Measurements from ENCODE around the gene OSBPL10.
"Not testable (repeated sequence)": the region's sequence is repeated elsewhere in the genome, so short reads cannot be mapped to it uniquely, and the experiment has no call there.

OSBPL10 gene

DNA sequence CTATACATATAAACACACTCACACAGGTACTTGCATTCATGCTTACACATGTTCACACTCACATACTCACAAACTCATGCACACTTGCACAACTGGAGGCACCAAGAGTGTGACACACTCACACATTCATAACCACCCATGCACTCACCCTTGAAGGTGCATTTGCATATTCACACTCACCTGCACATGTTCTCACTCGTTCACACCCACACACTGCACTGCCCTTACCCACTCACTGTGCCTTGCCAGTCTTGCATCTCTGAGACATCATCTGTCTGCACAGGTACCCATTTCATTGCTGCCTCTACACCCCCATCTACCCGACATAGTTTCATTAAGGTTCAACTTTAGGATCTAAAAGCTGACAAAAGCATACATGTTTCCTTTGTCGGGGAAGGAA, 95.8 kb downstream of the OSBPL10 start:
- DNase-seq: no peak

DNA sequence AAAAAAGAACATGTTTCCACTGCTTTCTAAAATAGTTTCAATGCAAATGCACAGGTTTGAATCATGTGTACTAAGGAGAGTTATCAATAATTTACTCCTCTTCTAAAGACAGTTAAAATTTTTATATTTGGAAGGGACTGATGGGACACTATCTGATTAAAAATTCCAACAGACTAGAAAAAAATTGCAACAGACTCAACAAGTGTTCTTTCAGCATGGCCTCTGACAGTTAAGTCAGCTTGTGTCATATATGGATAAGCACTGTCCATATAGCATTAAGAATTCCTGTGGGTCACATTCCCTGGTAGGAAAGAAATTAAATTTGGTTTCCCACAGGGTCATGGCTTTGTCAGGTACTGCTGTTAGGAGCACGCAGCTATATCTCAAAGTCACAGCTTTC, 96.8 kb downstream of the OSBPL10 start:
- no peak for DNase-seq

DNA sequence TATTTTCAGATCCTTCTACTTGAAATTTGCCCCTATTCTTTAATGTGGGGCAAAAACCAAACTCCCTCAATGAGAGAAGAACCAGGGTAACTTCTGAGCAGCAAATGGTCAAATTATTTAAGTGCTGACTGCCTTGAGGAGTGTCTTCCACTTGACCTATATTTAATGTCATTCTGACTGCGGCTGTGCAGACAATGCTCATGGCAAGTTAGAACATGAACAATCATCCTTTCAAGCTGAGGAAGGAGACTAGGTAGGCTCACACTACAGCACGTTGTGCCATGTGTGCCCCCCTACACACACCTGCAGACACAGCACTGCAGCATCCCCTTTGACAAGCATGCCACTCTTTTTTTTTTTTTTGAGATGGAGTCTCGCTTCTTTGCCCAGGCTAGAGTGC, 98.2 kb downstream of the OSBPL10 start:
- no peak for DNase-seq

DNA sequence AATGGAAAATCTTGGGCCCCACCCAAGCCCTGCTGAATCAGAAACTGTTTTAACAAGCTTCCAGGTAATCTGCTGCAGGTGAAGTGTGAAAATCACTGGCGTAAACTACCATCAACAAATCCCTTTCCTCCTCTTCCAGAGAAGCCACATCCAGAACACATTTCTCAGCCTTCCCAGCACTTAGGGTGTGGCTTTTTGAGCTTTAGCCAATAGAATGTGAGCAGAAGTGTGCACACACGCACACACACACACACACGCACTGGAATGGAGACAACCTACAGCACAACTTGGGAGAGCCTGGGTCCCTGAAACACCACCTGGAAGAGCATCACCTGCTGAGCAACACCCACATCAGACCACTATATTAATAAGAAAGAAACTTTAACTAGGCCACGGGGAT, 98.6 kb downstream of the OSBPL10 start:
- DNase-seq: no peak

DNA sequence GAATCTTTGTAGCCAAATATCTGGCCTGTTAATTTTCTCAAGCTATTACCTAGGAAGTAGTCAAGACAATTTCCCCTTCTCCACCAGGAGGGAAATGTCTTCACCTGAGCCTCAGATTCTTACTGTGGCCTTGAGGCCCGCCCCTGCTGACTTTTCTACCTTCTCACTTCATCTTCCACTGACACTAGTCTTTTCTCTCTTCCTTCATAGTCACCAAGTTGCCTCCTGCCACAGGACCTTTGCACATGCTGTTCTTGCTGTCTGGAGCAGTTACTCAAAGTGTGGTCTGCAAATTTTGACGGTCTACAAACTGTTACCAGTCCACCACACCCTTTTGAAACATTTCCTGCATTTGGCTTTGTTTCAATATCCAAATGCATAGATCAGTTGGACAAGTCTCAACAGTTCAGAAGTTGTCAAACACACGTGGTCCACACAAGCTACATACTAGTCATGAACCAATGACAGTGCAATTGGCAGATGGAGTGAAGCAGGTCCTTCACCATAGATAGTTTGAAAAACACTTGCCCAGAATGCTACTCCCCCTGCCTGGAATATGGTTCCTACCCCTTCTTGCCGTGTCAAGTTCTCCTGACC, 100.5 kb downstream of the OSBPL10 start:
- DNase-seq: no peak

DNA sequence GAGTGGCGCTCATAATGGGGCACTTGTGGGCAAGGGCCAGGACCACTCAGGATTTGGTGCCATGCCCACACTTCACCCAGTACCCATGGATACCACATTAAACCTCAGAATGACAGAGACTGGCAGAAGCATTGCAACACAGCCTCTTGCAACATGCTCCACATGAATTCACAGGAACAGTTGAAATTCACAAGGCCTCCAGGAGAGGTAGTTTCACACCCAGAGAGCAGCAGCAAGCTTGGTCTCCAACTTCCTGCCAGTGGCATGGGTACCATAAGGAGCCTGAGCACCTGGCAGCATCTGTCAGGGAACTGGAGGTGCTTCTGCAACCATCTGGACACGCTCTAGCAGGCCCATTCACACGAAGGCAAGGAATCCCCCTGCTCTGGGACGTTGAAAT, 101.0 kb downstream of the OSBPL10 start:
- peak; percentile 32 to 49 for DNase-seq

DNA sequence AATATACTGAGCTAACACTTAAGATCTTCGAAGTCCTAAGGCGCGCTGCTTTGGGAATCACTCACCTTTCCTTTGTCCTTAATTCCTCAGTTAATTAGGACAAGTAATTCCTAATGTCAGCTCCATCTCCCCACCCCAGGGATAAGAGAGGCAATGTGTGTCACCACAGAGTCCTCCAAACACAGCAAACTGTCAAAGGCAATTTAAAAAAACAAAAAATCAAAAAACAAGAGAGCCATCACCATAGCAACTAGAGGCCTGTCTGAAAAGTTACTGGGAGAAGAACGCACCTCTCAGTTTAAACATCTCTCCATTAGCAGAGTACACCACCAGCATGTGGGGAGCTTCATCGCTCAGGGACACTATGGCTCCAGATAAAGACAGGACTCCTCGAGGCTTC, 101.7 kb downstream of the OSBPL10 start:
- DNase-seq: no peak

DNA sequence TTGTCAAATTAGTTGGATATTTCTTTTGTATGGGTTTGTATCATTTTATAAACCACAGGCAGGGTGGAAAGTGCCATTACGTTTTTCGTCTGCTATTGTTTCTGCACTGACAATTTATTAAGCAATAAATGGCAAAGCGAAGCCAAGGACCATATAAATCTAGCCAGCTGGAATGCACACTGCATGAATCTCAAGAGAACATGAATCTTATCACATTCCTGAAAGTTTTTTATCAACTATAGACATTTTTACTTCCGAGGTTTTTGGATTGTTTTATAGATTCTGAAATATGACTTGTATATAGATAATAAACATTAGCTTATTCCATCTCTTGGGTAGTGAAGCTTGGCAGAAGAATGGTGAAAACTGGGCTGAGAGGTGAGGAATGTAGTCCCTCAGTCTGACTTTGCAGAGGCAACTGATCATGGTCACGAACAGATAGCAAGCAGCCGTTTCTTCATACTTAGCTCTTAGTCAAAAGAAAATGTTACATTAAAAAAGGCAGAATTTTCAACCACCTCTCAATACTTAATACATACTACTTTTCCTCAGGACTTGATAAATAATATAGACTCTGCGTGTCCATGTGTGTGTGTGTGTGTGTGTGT, 102.7 kb downstream of the OSBPL10 start:
- DNase-seq: no peak

DNA sequence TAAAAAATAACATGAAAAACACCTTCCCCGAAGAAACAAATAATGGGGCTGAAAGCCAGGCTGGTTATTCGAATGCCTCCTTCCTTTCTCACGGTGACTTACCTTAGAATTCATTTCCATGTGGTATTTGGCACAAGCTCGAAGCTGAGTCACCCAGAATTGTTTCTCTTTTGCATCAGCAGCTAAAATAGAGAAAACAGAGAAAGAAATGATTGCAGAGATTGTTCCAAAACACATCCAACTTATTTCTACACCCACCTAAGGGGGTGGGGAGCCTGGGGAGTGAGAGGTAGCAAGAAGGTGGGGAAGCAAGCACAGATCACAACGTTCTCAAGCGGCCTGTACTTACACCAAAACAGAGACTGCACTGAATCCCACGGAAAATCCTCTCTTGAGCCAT, 104.7 kb downstream of the OSBPL10 start:
- DNase-seq: no peak

DNA sequence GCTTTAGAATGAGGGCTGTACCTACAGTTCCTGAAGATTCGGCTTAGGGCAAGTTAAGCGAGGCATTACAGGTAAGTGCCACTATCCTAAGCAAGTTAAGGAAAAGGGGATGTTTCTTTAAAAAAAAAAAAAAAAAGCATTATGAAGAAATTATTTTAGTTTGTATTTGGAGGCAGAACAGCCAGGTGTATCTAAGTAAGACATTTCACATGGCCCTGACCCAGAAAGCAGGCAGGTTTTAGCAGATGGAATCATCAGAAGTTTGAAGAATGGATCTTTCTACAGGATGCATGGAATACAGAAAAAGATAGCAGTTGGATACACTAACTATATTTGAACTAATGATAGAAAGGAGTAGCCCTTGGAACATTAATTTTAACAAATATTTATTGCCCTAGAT, 105.6 kb downstream of the OSBPL10 start:
- no peak for DNase-seq

DNA sequence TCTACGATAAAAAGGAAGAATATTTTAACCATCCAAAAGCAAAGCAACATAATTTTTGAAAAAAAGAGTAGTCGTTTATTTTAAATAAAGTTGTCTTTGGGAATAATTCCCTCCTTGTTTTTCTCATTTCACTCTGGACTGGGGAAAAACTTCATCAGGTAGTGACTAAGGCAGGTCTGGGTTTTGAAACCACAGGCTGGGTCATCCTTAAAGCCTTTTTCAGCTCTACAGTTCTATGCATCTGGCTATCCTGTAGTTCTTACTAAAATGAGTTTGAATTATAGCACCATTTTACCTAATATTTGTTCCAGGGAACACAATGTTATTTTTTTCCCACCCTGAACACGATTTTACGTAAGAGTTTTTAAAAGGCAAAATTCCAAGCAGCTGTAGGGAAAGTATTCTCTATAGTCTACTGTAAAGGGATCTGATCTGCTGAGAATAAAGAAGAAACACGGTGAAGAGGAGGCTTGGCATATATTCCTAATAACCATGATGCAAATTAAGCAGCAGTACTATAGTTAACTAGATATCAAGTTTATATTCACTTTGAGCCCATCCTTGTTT, 107.7 kb downstream of the OSBPL10 start:
- no peak for DNase-seq

DNA sequence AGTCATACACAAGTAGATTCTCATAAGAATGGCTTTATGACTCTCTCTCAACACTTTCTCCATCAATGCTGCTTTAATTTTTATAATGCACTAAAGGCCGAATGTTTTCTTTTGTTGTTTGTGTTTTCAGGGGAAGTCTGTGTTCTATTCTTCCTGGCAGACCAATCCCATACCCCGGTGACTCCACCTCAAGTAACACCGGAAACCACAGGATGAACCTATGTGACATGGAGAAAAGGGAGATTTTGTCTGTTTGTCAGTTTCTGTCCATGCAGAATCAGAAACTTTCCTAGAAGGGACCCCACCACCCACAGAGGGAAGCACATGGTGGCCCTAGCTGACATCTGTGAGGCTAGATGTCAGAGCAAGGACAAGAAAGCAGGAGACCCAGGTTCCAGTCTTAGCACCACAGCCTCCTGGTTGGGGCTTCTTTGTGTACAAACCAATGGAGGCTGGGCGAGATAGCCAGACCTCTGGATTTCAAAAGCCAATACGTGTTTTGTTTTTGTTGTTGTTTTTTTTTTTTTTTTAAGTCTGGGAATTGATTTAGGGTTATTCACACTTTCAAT, 109.0 kb downstream of the OSBPL10 start:
- DNase-seq: no peak

DNA sequence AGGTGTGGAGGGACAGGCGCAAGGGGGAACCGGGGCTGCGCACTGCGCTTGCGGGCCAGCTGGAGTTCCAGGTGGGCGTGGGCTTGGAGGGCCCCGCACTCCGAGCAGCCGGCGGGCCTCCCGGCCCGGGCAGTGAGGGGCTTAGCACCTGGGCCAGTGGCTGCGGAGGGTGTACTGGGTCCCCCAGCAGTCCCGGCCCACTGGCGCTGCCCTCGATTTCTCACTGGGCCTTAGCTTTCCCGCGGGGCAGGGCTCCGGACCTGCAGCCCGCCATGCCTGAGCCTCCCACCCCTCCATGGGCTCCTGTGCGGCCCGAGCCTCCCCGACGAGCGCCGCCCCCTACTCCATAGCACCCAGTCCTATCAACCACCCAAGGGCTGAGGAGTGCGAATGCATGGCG, 111.0 kb downstream of the OSBPL10 start:
- DNase-seq: not testable (repeated sequence)

DNA sequence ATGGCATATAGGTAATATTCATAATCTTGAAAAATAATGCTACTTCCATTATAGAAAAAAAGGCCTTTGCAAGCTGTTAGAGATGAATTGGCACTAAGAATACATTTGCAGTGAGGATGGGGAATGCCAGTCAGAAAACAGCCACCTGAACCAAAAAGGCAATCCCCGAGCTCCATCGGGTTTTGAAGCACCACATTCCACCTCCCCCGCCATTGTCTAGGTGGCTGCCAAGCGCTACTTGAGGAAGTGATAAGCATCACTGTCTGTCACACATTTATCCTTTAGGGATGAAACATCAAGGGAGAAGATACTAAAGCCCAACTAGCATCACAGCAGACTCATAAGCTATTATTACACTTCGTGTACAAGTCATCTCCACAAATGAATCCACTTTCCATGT, 112.8 kb downstream of the OSBPL10 start:
- DNase-seq: no peak

DNA sequence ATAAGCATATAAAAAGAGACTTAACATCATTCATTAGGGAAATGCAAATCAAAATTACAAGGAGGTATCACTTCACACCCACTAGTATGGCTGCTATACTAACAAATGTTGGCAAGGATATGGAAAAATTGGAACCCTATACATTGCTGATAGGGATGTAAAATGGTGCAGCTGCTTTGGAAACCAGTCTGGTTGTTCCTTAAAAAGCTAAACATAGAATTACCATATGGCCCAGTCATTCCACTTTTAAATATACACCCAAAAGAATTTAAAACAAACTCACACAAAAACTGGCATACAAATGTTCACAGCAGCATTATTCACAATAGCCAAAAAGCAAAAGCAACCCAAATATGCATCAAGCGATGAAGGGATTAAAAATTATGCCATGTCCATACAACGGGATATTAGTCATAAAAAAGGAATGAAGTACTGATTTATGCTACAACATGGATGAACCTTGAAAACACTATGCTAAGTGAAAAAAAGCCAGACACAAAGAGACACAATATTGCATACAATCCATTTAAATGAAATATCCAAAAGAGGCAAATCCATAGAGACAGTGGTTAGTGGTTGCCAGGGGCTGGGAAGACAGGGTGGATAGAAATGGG, 118.3 kb downstream of the OSBPL10 start:
- no peak for DNase-seq

DNA sequence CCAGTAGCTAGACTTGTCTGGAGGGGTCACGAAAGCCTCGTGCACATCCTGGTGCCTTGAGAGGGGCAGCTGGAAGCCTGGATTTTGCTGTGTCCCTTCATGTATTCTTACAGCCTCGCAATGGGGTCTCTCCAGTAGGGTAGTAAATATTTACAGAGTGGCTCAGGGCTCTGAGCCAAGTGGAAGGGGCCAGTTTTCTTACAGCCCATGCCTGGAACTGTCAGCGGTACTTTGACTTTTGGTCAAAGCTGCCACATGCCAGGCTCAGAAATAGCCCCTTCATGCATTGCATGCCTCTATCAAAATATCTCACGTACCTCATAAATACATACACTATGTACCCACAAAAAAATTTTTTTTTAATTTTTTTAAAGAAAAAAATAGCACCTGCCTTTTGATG, 119.2 kb downstream of the OSBPL10 start:
- DNase-seq: no peak

DNA sequence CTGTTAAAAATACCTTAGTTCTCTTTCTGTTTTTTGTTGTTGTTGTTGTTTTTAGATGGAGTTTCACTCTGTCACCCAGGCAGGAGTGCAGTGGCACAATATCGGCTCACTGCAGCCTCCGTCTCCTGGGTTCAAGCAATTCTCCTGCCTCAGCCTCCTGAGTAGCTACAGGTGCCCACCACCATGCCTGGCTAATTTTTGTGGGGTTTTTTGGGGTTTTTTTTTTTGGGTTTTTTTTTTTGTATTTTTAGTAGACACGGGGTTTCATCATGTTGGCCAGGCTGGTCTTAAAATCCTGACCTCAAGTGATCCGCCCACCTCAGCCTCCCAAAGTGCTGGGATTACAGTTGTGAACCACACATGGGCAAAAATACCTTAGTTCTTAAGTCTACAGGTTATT, 120.4 kb downstream of the OSBPL10 start:
- DNase-seq: not testable (repeated sequence)

DNA sequence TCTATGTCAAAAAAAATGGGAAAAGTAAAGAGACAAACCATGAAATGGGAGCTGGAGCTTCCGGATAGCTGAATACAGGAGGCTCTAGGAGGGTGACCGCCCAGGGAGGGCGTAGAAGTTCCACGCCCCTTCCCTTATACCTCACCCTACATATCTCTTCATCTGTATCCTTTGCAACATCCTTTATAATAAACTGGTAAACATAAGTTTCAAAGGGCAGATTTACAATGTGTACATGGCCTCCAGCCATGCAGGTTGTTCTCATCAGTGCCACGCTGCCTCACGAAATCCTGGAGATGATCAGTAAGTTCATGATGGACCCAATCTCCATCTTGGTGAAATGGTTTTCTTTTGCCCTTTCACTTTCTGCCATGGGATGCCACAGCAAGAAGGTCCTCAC, 121.8 kb downstream of the OSBPL10 start:
- DNase-seq: no peak

DNA sequence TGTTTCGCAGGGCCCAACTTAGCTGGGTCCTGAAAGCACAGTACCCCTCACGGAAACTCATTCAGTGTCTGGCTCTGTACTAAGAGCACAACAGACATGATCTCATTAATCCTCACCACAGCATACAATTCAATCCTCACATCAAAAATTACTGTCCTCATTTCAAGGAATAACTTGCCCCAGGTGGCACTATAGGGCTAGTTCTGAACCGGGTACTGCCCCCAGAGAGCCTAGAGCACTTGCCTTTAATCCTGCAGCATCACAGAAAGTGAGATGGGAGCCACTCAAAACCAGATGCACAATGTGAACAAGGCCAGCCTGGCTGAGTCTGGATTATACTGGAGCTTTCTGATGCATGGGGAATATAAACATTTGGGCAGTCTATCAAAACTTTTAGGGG, 122.6 kb downstream of the OSBPL10 start:
- no peak for DNase-seq

DNA sequence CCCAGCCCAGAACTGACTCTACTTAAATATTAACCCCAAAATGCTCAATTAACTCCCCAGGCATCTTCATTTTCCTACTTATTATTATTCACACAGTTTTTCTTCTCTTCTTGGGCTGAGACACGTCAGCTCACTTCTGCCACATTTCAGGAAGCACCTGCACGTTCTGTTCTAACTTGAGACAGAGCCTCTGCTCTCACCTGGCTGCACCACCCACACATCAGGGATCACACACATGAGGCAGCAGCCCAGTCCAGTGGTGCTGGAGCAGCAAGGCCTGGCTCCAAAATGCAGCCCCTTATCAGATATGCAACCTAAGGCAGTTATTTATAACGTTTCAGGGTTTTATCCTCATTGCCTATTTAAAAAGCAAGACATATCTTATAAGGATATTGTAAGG, 127.5 kb downstream of the OSBPL10 start:
- DNase-seq: no peak

DNA sequence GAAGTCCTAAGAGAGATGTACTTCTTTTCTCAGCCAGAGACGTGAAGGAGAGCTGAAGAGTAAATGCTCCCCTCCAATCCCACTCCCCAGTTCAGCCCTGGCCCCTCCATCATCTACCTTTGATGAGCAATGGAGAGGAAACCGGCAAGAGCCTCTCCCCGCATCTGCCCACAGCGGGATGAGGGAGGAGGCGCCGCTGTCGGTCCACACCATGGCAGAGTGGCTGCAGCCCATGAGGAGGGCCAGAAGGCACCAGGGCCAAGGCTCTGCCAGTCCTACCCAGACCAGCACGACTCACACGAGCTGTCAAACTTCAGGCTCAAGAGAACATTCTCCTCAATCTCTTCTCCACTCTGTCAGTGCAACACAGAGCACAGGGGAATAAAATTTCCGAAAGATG, 129.8 kb downstream of the OSBPL10 start:
- no peak for DNase-seq

DNA sequence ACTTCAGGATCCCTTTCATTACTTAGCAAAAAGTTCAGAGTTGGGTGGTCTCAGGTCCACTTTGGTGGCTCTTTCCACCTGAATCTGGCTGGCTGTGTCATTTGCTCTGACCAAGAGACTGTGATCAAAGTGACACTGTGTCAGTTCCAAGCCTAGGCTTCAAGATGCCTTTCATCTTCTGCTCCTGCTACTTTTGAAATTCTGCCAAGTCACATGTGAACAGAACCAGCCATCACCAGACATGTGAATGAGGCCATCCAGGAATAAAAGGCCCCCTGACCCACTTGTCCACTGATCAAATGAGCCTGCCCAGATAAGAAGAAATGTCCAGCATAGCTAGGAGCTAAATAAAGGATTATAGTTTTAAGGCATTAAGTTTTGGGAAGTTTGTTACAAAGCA, 132.2 kb downstream of the OSBPL10 start:
- DNase-seq: no peak

DNA sequence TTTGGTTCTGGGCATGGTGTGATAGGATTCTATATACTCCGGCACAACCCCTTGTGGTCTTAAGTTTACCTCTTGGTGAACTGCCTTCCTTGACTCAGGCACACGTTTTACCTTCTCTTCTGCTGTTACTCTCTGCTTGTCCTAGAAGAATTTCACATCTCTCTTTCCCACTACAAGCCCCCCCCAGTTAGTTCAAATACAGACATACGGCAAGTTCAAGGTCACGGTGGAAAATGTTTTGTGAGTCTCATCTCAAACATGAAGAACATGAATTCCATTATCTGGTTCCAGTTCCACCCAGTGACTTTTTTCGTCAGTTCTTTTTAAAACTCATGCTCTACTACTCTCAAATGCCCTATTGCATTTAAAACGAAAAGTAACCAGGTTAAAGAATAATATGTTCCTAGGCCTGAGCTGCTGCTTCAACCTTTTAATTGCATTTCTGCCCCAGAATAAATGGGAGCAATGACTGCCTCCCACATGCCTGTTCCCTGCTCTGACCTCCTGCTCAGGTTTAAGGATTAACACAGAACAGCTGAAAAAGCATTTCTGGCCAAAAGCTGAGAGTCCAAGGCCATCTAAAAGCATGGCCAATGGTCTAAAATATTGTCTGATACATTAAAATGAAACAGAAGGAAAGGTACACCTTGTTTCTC, 132.8 kb downstream of the OSBPL10 start:
- DNase-seq: no peak

Measured in inflammatory macrophage (primary cell).